ENCODE measurements around the gene PCGF3.
"Not testable (repeated sequence)": the region's sequence is repeated elsewhere in the genome, so short reads cannot be mapped to it uniquely, and the experiment has no call there.

DNA sequence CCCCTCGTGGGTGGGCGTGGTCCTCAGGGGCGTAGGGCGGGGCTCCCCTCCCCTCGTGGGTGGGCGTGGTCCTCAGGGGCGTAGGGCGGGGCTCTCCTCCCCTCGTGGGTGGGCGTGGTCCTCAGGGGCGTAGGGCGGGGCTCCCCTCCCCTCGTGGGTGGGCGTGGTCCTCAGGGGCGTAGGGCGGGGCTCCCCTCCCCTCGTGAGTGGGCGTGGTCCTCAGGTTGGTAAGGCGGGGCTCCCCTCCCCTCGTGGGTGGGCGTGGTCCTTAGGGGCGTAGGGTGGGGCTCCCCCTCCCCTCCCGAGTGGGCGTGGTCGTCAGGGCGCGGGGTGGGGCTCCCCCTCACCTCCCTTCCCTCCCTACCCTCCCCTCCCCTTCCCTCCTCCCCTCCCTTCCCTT is 26.3 kb downstream of the PCGF3 start:
- TF ChIP-seq, protein P1, sequence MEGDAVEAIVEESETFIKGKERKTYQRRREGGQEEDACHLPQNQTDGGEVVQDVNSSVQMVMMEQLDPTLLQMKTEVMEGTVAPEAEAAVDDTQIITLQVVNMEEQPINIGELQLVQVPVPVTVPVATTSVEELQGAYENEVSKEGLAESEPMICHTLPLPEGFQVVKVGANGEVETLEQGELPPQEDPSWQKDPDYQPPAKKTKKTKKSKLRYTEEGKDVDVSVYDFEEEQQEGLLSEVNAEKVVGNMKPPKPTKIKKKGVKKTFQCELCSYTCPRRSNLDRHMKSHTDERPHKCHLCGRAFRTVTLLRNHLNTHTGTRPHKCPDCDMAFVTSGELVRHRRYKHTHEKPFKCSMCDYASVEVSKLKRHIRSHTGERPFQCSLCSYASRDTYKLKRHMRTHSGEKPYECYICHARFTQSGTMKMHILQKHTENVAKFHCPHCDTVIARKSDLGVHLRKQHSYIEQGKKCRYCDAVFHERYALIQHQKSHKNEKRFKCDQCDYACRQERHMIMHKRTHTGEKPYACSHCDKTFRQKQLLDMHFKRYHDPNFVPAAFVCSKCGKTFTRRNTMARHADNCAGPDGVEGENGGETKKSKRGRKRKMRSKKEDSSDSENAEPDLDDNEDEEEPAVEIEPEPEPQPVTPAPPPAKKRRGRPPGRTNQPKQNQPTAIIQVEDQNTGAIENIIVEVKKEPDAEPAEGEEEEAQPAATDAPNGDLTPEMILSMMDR (IDR thresholded peaks at IDR 0.05): not testable (repeated sequence)
- not testable (repeated sequence) for TF ChIP-seq POLR2A (IDR thresholded peaks at IDR 0.05)

Data from right lobe of liver (tissue), 4 donors.